ENCODE measurements around the gene TMEFF2. TPM values are rescaled to one million over a fixed set of nuclear protein-coding genes. Genes with fewer than 3 reads are reported as not detected.

TMEFF2 gene
- polyA plus RNA-seq, 1 of the 3 experiments (the other 2 are of a cell fraction): 5.4 TPM

DNA sequence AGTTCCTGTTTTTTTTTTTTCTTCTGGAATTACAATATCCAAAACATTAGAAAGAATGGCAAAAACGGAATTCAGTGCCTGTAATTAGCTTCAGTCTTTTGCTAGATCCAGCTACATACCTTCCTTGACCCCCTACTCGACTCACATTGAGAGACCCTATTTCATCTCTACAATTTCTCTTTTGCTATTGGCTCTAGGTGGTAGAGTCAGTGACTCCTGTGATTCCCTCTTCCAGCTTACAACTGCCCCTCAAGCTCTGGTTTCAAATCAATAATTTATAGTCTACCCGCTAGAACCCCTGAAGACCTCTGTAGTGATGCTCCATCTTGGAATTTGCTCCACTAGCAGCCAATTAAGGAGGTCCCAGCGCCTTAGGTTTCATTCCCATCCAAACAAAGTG lies 125.8 kb downstream of the TMEFF2 start:
- WGBS (ENCODE audit: low lambda C conversion rate): 85% methylated on average over 4 of the region's 4 CpGs
- Histone ChIP-seq H3K9me2 (no peaks in the 10 kb centered on the region), H4K20me1 (ENCODE audit: insufficient read depth) (no peaks in the 10 kb centered on the region), H3K4me2 (no peak overlapping the region), H3F3A (replicated peaks; ENCODE audit: insufficient read depth) (no peaks in the 10 kb centered on the region), H3K9me3 (no peaks in the 10 kb centered on the region), H3K79me2 (ENCODE audit: insufficient read depth) (no peaks in the 10 kb centered on the region), H3K27me3 (ENCODE audit: insufficient read depth) (no peaks in the 10 kb centered on the region), H3K9ac (no peak overlapping the region), H3K27ac (ENCODE audit: low read depth in 2 of 2, low read length in 1 of 2) (no peak overlapping the region), H3K4me3 (ENCODE audit: low read depth in 2 of 2, low read length in 1 of 2) (no peak overlapping the region), H3K36me3 (replicated peaks in 1 of 2; ENCODE audit: control insufficient read depth in 1 of 2, insufficient read depth in 2 of 2, low read length in 1 of 2) (no peaks in the 10 kb centered on the region), H3K4me1 (ENCODE audit: control insufficient read depth in 1 of 2, insufficient read depth in 2 of 2, low read depth in 1 of 2, low read length in 1 of 2) (peaks cover 0 to 6% of the 10 kb centered on the region in 2 experiments; a peak in 2 of 4 replicates), H2AFZ (ENCODE audit: low read depth) (no peak overlapping the region)
- ChIA-PET CTCF (no interaction called here), POLR2A (no interaction called here)
- TF ChIP-seq MXI1 (IDR thresholded peaks at IDR 0.05; ENCODE audit: low read depth, low read length) (no peak), TCF12 (IDR thresholded peaks at IDR 0.05) (no peak), MEF2A (IDR thresholded peaks at IDR 0.05; ENCODE audit: borderline replicate concordance, low read depth) (no peak), TEAD4 (IDR thresholded peaks at IDR 0.05; ENCODE audit: borderline replicate concordance, insufficient read depth) (no peak), EZH2phosphoT487 (IDR thresholded peaks at IDR 0.05; ENCODE audit: borderline replicate concordance, low read depth) (no peak), SIN3A (IDR thresholded peaks at IDR 0.05; ENCODE audit: borderline replicate concordance, low read depth, low read length) (no peak), FOXM1 (IDR thresholded peaks at IDR 0.05; ENCODE audit: low read depth) (no peak), NRF1 (IDR thresholded peaks at IDR 0.05; ENCODE audit: low read depth, low read length) (no peak), GATA2 (CRISPR knock-in tag; IDR thresholded peaks at IDR 0.05) (no peak), RCOR1 (IDR thresholded peaks at IDR 0.05; ENCODE audit: low read length) (no peak), YY1 (IDR thresholded peaks at IDR 0.05; ENCODE audit: low read depth) (no peak)
- no peak for DNase-seq

DNA sequence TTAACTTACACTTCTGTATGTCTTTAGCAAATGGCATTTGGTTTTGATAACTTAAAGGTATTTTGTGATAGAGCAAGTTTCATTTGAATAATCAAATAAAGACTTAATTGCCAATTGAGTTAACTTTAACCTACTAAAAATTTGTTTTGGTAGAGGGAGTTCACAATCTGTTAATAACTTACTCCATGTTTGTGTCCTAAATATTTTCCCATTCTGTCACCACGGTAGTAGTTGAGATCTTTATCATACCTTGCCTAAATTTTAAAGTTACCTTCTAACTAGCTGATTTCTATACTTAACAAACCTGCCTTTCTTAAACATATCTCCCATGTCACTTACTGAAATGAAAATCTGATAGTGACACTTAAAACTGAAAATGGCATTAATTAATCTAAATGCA lies 127.1 kb downstream of the TMEFF2 start:
- no peak for DNase-seq
- TF ChIP-seq RXRA (IDR thresholded peaks at IDR 0.05; ENCODE audit: borderline replicate concordance, low read depth) (no peak), RFX5 (IDR thresholded peaks at IDR 0.05; ENCODE audit: low read length) (no peak), TEAD4 (IDR thresholded peaks at IDR 0.05; ENCODE audit: borderline replicate concordance, insufficient read depth) (no peak), FOXJ3 (CRISPR knock-in tag; IDR thresholded peaks at IDR 0.05) (no peak), MEF2A (IDR thresholded peaks at IDR 0.05; ENCODE audit: borderline replicate concordance, low read depth) (no peak), ELF1 (IDR thresholded peaks at IDR 0.05) (no peak), POLR2AphosphoS5 (IDR thresholded peaks at IDR 0.05; ENCODE audit: low read depth, low read length) (no peak), GATA2 (CRISPR knock-in tag; IDR thresholded peaks at IDR 0.05) (no peak), YY1 (IDR thresholded peaks at IDR 0.05; ENCODE audit: low read depth) (no peak), GABPA (IDR thresholded peaks at IDR 0.05; ENCODE audit: low read depth) (no peak), NRF1 (IDR thresholded peaks at IDR 0.05; ENCODE audit: low read depth, low read length) (no peak), EP300 (IDR thresholded peaks at IDR 0.05; ENCODE audit: borderline replicate concordance in 1 of 2, low read depth in 1 of 2, low read length in 1 of 2) (no peak), RCOR1 (IDR thresholded peaks at IDR 0.05; ENCODE audit: low read length) (no peak), SIN3A (IDR thresholded peaks at IDR 0.05; ENCODE audit: borderline replicate concordance, low read depth, low read length) (no peak), TAF1 (IDR thresholded peaks at IDR 0.05; ENCODE audit: borderline replicate concordance, low read depth, low read length) (no peak), NFIC (IDR thresholded peaks at IDR 0.05; ENCODE audit: borderline replicate concordance) (no peak)
- TF ChIP-seq, protein P1, sequence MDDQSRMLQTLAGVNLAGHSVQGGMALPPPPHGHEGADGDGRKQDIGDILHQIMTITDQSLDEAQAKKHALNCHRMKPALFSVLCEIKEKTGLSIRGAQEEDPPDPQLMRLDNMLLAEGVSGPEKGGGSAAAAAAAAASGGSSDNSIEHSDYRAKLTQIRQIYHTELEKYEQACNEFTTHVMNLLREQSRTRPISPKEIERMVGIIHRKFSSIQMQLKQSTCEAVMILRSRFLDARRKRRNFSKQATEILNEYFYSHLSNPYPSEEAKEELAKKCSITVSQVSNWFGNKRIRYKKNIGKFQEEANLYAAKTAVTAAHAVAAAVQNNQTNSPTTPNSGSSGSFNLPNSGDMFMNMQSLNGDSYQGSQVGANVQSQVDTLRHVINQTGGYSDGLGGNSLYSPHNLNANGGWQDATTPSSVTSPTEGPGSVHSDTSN (IDR thresholded peaks at IDR 0.05): no peak
- TF ChIP-seq, protein P2, sequence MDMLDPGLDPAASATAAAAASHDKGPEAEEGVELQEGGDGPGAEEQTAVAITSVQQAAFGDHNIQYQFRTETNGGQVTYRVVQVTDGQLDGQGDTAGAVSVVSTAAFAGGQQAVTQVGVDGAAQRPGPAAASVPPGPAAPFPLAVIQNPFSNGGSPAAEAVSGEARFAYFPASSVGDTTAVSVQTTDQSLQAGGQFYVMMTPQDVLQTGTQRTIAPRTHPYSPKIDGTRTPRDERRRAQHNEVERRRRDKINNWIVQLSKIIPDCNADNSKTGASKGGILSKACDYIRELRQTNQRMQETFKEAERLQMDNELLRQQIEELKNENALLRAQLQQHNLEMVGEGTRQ (IDR thresholded peaks at IDR 0.05; ENCODE audit: borderline replicate concordance, low read depth, low read length): no peak
- TF ChIP-seq, protein P3, sequence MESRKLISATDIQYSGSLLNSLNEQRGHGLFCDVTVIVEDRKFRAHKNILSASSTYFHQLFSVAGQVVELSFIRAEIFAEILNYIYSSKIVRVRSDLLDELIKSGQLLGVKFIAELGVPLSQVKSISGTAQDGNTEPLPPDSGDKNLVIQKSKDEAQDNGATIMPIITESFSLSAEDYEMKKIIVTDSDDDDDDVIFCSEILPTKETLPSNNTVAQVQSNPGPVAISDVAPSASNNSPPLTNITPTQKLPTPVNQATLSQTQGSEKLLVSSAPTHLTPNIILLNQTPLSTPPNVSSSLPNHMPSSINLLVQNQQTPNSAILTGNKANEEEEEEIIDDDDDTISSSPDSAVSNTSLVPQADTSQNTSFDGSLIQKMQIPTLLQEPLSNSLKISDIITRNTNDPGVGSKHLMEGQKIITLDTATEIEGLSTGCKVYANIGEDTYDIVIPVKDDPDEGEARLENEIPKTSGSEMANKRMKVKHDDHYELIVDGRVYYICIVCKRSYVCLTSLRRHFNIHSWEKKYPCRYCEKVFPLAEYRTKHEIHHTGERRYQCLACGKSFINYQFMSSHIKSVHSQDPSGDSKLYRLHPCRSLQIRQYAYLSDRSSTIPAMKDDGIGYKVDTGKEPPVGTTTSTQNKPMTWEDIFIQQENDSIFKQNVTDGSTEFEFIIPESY (IDR thresholded peaks at IDR 0.05; ENCODE audit: borderline replicate concordance, low read depth): no peak
- H3K4me2 ChIP-seq: no peak overlapping the region
- no peaks in the 10 kb centered on the region for H3K9me3 ChIP-seq
- H4K20me1 ChIP-seq (ENCODE audit: insufficient read depth): no peaks in the 10 kb centered on the region
- H3K4me1 ChIP-seq (ENCODE audit: control insufficient read depth in 1 of 2, insufficient read depth in 2 of 2, low read depth in 1 of 2, low read length in 1 of 2): peaks cover 0 to 6% of the 10 kb centered on the region in 2 experiments; a peak in 2 of 4 replicates
- no peak overlapping the region for H3K9ac ChIP-seq
- POLR2A ChIA-PET: no interaction called here
- WGBS (ENCODE audit: low lambda C conversion rate): 56% methylated on average over 1 of the region's 1 CpG
- no peak overlapping the region for H3K4me3 ChIP-seq (ENCODE audit: low read depth in 2 of 2, low read length in 1 of 2)
- no peak overlapping the region for H2AFZ ChIP-seq (ENCODE audit: low read depth)
- H3K79me2 ChIP-seq (ENCODE audit: insufficient read depth): no peaks in the 10 kb centered on the region
- H3K9me2 ChIP-seq: no peaks in the 10 kb centered on the region
- no peaks in the 10 kb centered on the region for H3K36me3 ChIP-seq (replicated peaks in 1 of 2; ENCODE audit: control insufficient read depth in 1 of 2, insufficient read depth in 2 of 2, low read length in 1 of 2)
- H3F3A ChIP-seq (replicated peaks; ENCODE audit: insufficient read depth): no peaks in the 10 kb centered on the region
- CTCF ChIA-PET: interaction anchor here (0.7 kb wide), 1 partner anchor 23 kb away, joined by 3 read pairs; no protein-coding TSS in a partner anchor
- H3K27me3 ChIP-seq (ENCODE audit: insufficient read depth): no peaks in the 10 kb centered on the region
- H3K27ac ChIP-seq (ENCODE audit: low read depth in 2 of 2, low read length in 1 of 2): no peak overlapping the region
